GM12875 (cell line): ENCODE data around the gene NRG3.
"Not testable (repeated sequence)": the region's sequence is repeated elsewhere in the genome, so short reads cannot be mapped to it uniquely, and the experiment has no call there.

Experiments
- H3K4me3 ChIP-seq: one replicate; pipeline ENCODE4 v1.5.1; 2011; ENCODE audit warnings: low read depth, low read length, control low read depth
- TF ChIP-seq, protein P1 (sequence below): IDR thresholded peaks from 2 replicates; pipeline ENCODE4 v1.5.1; 2011; ENCODE audit warnings: low read depth, mild to moderate bottlenecking, control low read depth, inconsistent platforms, low read length, moderate library complexity, borderline replicate concordance; ENCODE audit not compliant: insufficient read depth

NRG3 gene

DNA sequence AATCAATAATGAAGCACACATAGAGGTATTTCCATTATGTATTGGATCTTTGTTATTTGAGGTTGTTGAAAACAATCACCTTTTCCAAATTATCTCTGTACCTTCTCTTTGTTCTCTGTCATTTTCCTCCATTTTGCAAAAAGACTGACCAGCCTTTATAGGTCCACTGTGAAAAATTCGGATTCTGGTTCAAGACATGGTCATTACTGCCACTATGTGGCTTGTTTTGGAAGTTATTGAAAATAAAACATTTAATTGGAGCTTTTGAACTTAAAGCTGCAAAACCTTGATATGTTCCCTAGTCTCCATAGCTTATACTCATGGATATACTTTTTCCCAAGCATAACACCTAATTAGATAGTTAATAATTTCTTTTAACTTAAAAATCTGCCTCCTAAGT, 1094.4 kb downstream of the NRG3 start:
- TF ChIP-seq, protein P1, sequence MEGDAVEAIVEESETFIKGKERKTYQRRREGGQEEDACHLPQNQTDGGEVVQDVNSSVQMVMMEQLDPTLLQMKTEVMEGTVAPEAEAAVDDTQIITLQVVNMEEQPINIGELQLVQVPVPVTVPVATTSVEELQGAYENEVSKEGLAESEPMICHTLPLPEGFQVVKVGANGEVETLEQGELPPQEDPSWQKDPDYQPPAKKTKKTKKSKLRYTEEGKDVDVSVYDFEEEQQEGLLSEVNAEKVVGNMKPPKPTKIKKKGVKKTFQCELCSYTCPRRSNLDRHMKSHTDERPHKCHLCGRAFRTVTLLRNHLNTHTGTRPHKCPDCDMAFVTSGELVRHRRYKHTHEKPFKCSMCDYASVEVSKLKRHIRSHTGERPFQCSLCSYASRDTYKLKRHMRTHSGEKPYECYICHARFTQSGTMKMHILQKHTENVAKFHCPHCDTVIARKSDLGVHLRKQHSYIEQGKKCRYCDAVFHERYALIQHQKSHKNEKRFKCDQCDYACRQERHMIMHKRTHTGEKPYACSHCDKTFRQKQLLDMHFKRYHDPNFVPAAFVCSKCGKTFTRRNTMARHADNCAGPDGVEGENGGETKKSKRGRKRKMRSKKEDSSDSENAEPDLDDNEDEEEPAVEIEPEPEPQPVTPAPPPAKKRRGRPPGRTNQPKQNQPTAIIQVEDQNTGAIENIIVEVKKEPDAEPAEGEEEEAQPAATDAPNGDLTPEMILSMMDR, result no peak
- no peak overlapping the region for H3K4me3 ChIP-seq

DNA sequence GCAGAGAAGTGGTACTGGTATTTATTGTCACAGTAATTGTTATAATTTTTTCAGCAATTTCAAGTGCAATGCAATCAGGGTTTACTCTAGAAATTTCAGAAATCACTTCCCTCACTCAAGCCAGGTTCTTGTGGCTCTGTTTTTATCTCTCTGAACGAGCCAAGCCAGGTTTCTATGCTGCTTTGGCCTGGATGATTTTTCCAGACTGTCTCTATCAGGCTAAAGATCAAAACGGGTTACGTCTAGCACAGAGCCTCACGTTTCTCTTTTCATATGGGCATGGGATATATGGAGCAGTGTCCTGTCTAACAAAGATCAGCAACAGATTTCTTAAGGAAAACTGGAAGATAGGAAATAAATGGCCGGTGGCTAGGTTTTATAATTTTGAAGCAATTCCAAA, 1105.3 kb downstream of the NRG3 start:
- TF ChIP-seq, protein P1, result no peak
- H3K4me3 ChIP-seq, result no peak overlapping the region

DNA sequence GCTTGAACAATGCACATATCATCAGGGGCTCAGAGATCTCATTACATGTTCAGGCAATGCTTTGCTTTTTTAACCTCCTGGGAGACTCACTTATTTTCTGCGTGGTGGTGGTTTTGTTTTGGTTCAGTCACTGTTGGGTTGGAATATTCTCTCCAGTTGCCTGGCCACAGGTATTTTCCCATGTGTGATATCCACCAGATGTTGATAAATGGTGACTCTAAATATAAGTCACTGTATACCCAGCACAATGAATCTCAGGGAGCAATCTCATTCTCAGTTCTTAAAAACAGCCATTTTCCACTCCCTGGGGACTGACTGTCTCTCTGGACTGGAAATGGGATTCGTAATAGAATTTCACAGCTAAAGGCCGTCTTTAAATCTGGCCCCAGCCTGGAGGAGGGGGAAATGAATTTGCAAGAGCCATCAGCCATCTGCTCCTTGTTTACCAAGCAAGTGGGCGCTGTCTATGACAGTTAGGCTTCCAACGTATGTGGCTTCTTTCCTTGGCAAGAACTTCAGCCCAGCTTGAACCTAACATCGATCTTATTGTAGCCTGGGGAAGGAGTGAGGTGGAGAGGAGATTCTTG, 1106.2 kb downstream of the NRG3 start:
- H3K4me3 ChIP-seq, result no peak overlapping the region
- TF ChIP-seq, protein P1, result no peak

DNA sequence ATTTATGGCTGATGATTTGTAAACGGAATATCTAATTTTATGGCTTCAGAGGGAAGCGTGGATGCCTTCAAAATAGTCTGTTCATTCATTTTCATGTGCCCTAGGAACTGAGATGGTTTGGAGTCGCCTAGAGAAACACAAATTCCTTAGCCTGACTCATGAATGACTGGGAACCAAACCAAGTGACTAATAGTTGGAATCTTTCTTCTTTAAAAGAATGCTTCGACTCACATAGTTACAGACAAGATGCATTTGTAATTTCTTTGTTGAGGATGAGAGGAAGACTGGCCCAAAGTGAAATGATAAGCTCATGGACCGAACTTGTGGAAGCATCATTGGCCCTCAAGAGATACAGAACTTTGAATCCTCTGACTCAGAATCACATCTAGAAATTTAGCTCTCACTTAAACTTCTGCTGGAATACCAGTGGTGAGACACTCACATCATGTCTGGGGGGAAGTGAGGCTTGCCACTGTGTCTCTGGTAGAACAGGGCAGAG, 1107.2 kb downstream of the NRG3 start:
- H3K4me3 ChIP-seq, result no peak overlapping the region
- TF ChIP-seq, protein P1, result no peak

DNA sequence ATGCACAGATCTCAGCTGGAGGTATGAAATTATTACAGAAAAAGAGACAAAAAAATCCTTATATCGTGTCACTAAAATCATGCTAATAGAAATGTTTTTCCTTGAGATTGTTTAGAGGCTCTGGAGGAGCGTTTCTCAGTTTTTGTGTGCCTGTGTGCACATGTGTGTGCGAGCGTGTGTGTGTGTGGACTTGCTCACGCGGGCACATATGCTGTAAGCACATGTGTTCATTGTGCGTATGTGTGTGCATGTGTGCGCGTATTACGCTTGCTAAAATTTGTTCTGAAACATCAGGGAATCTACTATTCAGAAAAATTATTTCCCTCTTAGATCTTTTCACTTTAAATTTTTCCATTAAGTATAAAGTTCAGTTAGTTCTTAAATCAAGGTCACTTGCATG, 1111.2 kb downstream of the NRG3 start:
- no peak overlapping the region for H3K4me3 ChIP-seq
- TF ChIP-seq, protein P1, result no peak

DNA sequence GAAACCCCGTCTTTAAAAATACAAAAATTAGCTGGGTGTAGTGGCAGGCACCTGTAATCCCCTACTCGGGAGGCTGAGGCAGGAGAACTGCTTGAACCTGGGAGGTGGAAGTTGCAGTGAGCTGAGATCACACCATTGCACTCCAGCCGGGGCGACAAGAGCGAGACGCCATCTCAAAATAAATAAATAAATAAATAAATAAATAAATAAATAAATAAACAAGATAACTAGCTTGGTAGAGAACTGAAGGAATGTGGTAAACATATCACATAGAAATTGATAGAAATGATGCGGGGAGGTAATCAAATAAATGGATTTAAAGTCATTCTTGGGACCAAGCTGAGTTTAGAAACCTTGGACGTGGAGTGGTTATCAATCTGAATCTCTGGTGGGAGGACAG, 1131.5 kb downstream of the NRG3 start:
- H3K4me3 ChIP-seq, result not testable (repeated sequence)

DNA sequence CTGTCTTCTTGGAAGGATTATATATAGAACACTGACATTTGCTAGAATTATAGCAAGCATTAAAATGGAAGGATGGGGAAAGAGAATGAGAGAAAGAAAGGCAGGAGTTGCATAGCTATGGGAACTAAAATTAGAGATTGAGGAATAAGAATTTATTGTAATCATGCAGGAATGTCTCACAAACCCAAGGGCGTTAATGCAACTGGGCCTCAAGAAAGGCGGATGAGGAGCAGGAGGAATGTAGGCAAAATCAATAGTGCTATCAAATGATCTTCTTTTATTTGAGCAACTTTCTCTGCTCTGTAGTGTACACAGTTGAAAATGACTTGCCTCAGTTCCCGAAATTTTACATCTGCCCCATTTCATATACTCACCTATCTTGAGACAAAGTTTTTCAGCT, 1132.5 kb downstream of the NRG3 start:
- no peak overlapping the region for H3K4me3 ChIP-seq
- TF ChIP-seq, protein P1, result no peak
